ENCODE data around the gene EVI2B.

DNA sequence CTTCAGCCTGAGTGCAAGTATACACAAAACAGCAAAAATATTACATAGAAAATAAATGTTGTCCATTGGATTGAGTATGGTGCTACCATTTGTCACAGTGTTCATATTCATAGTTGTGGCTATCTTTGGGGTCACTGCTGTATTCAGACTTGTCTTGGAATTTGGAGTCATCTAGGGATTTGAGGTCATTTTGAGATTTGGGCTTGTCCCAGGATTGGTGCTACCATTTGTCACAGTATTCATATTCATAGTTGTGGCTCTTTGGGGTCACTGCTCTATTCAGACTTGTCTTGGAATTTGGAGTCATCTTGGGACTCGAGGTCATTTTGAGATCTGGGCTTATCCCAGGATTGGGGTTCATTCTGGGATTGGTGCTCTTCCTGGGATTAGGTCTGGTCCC, 41.6 kb downstream of the EVI2B start:
- TF ChIP-seq, protein P1, sequence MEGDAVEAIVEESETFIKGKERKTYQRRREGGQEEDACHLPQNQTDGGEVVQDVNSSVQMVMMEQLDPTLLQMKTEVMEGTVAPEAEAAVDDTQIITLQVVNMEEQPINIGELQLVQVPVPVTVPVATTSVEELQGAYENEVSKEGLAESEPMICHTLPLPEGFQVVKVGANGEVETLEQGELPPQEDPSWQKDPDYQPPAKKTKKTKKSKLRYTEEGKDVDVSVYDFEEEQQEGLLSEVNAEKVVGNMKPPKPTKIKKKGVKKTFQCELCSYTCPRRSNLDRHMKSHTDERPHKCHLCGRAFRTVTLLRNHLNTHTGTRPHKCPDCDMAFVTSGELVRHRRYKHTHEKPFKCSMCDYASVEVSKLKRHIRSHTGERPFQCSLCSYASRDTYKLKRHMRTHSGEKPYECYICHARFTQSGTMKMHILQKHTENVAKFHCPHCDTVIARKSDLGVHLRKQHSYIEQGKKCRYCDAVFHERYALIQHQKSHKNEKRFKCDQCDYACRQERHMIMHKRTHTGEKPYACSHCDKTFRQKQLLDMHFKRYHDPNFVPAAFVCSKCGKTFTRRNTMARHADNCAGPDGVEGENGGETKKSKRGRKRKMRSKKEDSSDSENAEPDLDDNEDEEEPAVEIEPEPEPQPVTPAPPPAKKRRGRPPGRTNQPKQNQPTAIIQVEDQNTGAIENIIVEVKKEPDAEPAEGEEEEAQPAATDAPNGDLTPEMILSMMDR (optimal IDR thresholded peaks at IDR 0.05 in 1 of 3, IDR thresholded peaks at IDR 0.05 in 1 of 3, conservative IDR thresholded peaks at IDR 0.05 in 1 of 3; ENCODE audit: extremely low read depth in 1 of 3, insufficient read depth in 2 of 3, low read length in 3 of 3), result no peak
- TF ChIP-seq EZH2 (IDR thresholded peaks at IDR 0.05; ENCODE audit: low read length), result no peak
